Measurements from ENCODE around the gene PTPRD. TPM values are rescaled to one million over a fixed set of nuclear protein-coding genes. Genes with fewer than 3 reads are reported as not detected.

The PTPRD gene
- total RNA-seq, 2 experiments from 2014 or later: 0.03 TPM; not detected in 1

GRCh38 chr9:9395539-9395938, 1217.3 kb downstream of the PTPRD start:
- H3K79me2 ChIP-seq (ENCODE audit: insufficient read depth, low read depth, low read length): no peaks in the 10 kb centered on the region
- no peak overlapping the region for H2AFZ ChIP-seq (ENCODE audit: low read length)
- intact Hi-C loops (cut with micrococcal nuclease; ENCODE audit: unreplicated experiment): no loop called here
- DNase-seq (ENCODE audit: low spot score): no peak
- no peak overlapping the region for H3K27ac ChIP-seq (ENCODE audit: low read depth, low read length, poor library complexity, severe bottlenecking)
- no peak overlapping the region for H3K4me3 ChIP-seq (ENCODE audit: low read depth, low read length, poor library complexity, severe bottlenecking)
- no peaks in the 10 kb centered on the region for H4K20me1 ChIP-seq (ENCODE audit: insufficient read depth, low read length)
- no peaks in the 10 kb centered on the region for H3K9me3 ChIP-seq (ENCODE audit: low read length)
- no peak for TF ChIP-seq EZH2phosphoT487 (IDR thresholded peaks at IDR 0.05; ENCODE audit: borderline replicate concordance, low read depth, low read length)
- TF ChIP-seq CTCF (conservative IDR thresholded peaks at IDR 0.05; ENCODE audit: low read length): no peak
- H3K9me2 ChIP-seq (ENCODE audit: insufficient read depth, low read length): no peaks in the 10 kb centered on the region
- H3K4me2 ChIP-seq (ENCODE audit: low read length): no peak overlapping the region
- no peaks in the 10 kb centered on the region for H3K4me1 ChIP-seq (ENCODE audit: insufficient read depth, low read length, poor library complexity, severe bottlenecking)
- ChIA-PET POLR2A (interaction anchor here (0.7 to 0.9 kb wide), 2 partner anchors 73 to 567 kb away, joined by 3 read pairs; no protein-coding TSS in a partner anchor), CTCF (ENCODE audit: unreplicated experiment) (no interaction called here)
- BruUV-seq (replicated peaks): no TSS peak
- no peaks in the 10 kb centered on the region for H3K36me3 ChIP-seq (ENCODE audit: insufficient read depth, low read length)

GRCh38 chr9:9392755-9393154, 1220.0 kb downstream of the PTPRD start:
- Histone ChIP-seq H3K9me3 (ENCODE audit: low read length) (no peaks in the 10 kb centered on the region), H3K4me1 (ENCODE audit: insufficient read depth, low read length, poor library complexity, severe bottlenecking) (no peaks in the 10 kb centered on the region), H3K79me2 (ENCODE audit: insufficient read depth, low read depth, low read length) (no peaks in the 10 kb centered on the region), H3K4me2 (ENCODE audit: low read length) (no peak overlapping the region), H3K36me3 (ENCODE audit: insufficient read depth, low read length) (no peaks in the 10 kb centered on the region), H4K20me1 (ENCODE audit: insufficient read depth, low read length) (no peaks in the 10 kb centered on the region), H3K27ac (ENCODE audit: low read depth, low read length, poor library complexity, severe bottlenecking) (no peak overlapping the region), H3K4me3 (ENCODE audit: low read depth, low read length, poor library complexity, severe bottlenecking) (no peak overlapping the region), H2AFZ (ENCODE audit: low read length) (no peak overlapping the region), H3K9me2 (ENCODE audit: insufficient read depth, low read length) (no peaks in the 10 kb centered on the region)
- intact Hi-C loops (cut with micrococcal nuclease; ENCODE audit: unreplicated experiment): no loop called here
- POLR2A ChIA-PET: interaction anchor here (1.3 kb wide), 1 partner anchor 20 kb away, joined by 3 read pairs; no protein-coding TSS in a partner anchor
- no peak for DNase-seq (ENCODE audit: low spot score)
- CTCF ChIA-PET (ENCODE audit: unreplicated experiment): no interaction called here
- TF ChIP-seq CTCF (conservative IDR thresholded peaks at IDR 0.05; ENCODE audit: low read length) (no peak), EZH2phosphoT487 (IDR thresholded peaks at IDR 0.05; ENCODE audit: borderline replicate concordance, low read depth, low read length) (no peak)
- BruUV-seq (replicated peaks): no TSS peak

DNA sequence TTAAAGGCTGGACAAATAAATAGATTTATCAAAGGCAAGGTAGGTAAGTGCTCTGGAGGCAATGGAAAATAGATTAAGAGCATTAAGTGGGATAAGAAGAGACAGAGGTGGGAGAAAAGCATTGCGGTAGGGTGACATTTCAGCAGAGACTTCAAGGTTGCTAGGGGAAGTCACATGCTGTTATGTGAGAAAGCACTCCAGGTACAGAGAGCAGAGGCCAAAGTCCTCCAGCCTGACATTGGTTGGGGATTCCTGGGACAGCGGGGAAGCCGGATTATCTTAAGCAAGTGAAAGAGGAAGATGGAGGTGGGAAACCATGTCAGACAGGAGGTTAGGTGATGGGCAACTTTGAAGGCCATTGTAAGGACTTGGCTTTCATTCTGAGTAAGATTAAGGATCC, 1222.9 kb downstream of the PTPRD start:
- no peaks in the 10 kb centered on the region for H3K79me2 ChIP-seq (ENCODE audit: insufficient read depth, low read depth, low read length)
- no peaks in the 10 kb centered on the region for H3K36me3 ChIP-seq (ENCODE audit: insufficient read depth, low read length)
- no peak overlapping the region for H2AFZ ChIP-seq (ENCODE audit: low read length)
- POLR2A ChIA-PET: no interaction called here
- H3K27ac ChIP-seq (ENCODE audit: low read depth, low read length, poor library complexity, severe bottlenecking): no peak overlapping the region
- DNase-seq (ENCODE audit: low spot score): no peak
- TF ChIP-seq EZH2phosphoT487 (IDR thresholded peaks at IDR 0.05; ENCODE audit: borderline replicate concordance, low read depth, low read length) (no peak), CTCF (conservative IDR thresholded peaks at IDR 0.05; ENCODE audit: low read length) (no peak)
- intact Hi-C loops (cut with micrococcal nuclease; ENCODE audit: unreplicated experiment): no loop called here
- no peaks in the 10 kb centered on the region for H3K9me3 ChIP-seq (ENCODE audit: low read length)
- CTCF ChIA-PET (ENCODE audit: unreplicated experiment): no interaction called here
- no peaks in the 10 kb centered on the region for H3K9me2 ChIP-seq (ENCODE audit: insufficient read depth, low read length)
- no TSS peak for BruUV-seq (replicated peaks)
- H3K4me1 ChIP-seq (ENCODE audit: insufficient read depth, low read length, poor library complexity, severe bottlenecking): no peaks in the 10 kb centered on the region
- no peak overlapping the region for H3K4me2 ChIP-seq (ENCODE audit: low read length)
- no peak overlapping the region for H3K4me3 ChIP-seq (ENCODE audit: low read depth, low read length, poor library complexity, severe bottlenecking)
- H4K20me1 ChIP-seq (ENCODE audit: insufficient read depth, low read length): no peaks in the 10 kb centered on the region

All from OCI-LY7 (cell line).